Kidney glomerular epithelial cell (primary cell): ENCODE results near the gene CACNB2.
A peak's percentile ranks its signal among the peaks of the same experiment; 100 is the strongest.

Experiments
- DNase-seq: peaks from one replicate; lab custom pipeline; 2025; lab: John Stamatoyannopoulos, UW

The CACNB2 gene

GRCh38 chr10:18230794-18231193 lies 90.6 kb downstream of the CACNB2 start:
- DNase-seq: no peak

GRCh38 chr10:18231480-18231879 lies 91.3 kb downstream of the CACNB2 start:
- DNase-seq: peak; percentile 4

- DNase-seq: no peak
These were observed 93.6 kb downstream of the CACNB2 start for GRCh38 chr10:18233775-18234174.

- no peak for DNase-seq
These were observed 95.3 kb downstream of the CACNB2 start for GRCh38 chr10:18235477-18235876.

GRCh38 chr10:18236756-18237155 lies 96.5 kb downstream of the CACNB2 start:
- no peak for DNase-seq

- no peak for DNase-seq
These were observed 98.8 kb downstream of the CACNB2 start for GRCh38 chr10:18238870-18239485.

- no peak for DNase-seq
These were observed 100.1 kb downstream of the CACNB2 start for GRCh38 chr10:18240185-18240882.

- DNase-seq: no peak
These were observed 106.7 kb downstream of the CACNB2 start for GRCh38 chr10:18246967-18247366.

- no peak for DNase-seq
These were observed 111.9 kb downstream of the CACNB2 start for GRCh38 chr10:18252086-18252485.

- DNase-seq: no peak
These were observed 113.9 kb downstream of the CACNB2 start for GRCh38 chr10:18254086-18254485.

GRCh38 chr10:18254692-18255091 lies 114.5 kb downstream of the CACNB2 start:
- no peak for DNase-seq

- DNase-seq: no peak
These were observed 120.2 kb downstream of the CACNB2 start for GRCh38 chr10:18260310-18260922.

- no peak for DNase-seq
These were observed 120.9 kb downstream of the CACNB2 start for GRCh38 chr10:18261063-18261610.

GRCh38 chr10:18261768-18262231 lies 121.6 kb downstream of the CACNB2 start:
- DNase-seq: no peak

- no peak for DNase-seq
These were observed 124.3 kb downstream of the CACNB2 start for GRCh38 chr10:18264466-18265050.

- DNase-seq: no peak
These were observed 127.8 kb downstream of the CACNB2 start for GRCh38 chr10:18268005-18268404.

- DNase-seq: no peak
These were observed 131.3 kb downstream of the CACNB2 start for GRCh38 chr10:18271491-18271890.

- no peak for DNase-seq
These were observed 132.8 kb downstream of the CACNB2 start for GRCh38 chr10:18273039-18273438.

GRCh38 chr10:18278181-18278580 lies 138.0 kb downstream of the CACNB2 start:
- no peak for DNase-seq

- DNase-seq: peak; percentile 44
These were observed 138.9 kb downstream of the CACNB2 start for GRCh38 chr10:18279173-18279572.

GRCh38 chr10:18282094-18282493 lies 141.9 kb downstream of the CACNB2 start:
- no peak for DNase-seq

- DNase-seq: no peak
These were observed 150.6 kb downstream of the CACNB2 start for GRCh38 chr10:18290651-18291313.
